BJ (cell line): ENCODE data around the gene SFSWAP. TPM values are rescaled to one million over a fixed set of nuclear protein-coding genes. Genes with fewer than 3 reads are reported as not detected.
"Not testable (repeated sequence)": the region's sequence is repeated elsewhere in the genome, so short reads cannot be mapped to it uniquely, and the experiment has no call there.

Experiments used
- CTCF ChIA-PET: fragments of 350-600 bp; formaldehyde crosslinking; extraction: SDS; loops from one replicate; lab custom pipeline; 2021; ENCODE audit warnings: antibody characterized with exemption, inconsistent platforms; lab: Yijun Ruan, JAX
- POLR2A ChIA-PET: fragments of 300-600 bp; sonication (Branson Sonifier 250); formaldehyde crosslinking; extraction: SDS; loops from one replicate; lab custom pipeline; 2021; ENCODE audit warnings: antibody characterized with exemption; lab: Charles Lee
- DNase-seq: peaks from one replicate; pipeline ENCODE4 v3.0.0-alpha.2; 2011; ENCODE audit warnings: low read depth
- H3K27me3 ChIP-seq: 2 replicates; pipeline ENCODE4 v1.6.0; 2011; ENCODE audit warnings: low read length; ENCODE audit not compliant: control insufficient read depth, insufficient read depth
- H3K36me3 ChIP-seq: 2 replicates; pipeline ENCODE4 v1.5.1; 2011; ENCODE audit warnings: low read length; ENCODE audit not compliant: control insufficient read depth, insufficient read depth
- H3K4me3 ChIP-seq: 2 replicates; pipeline ENCODE4 v1.5.1; 2011; ENCODE audit warnings: low read depth, mild to moderate bottlenecking, control low read depth, low read length
- polyA plus RNA-seq: library from polyadenylated mRNA; depleted of rRNA; stranded (reverse); fragments of >200 nt; gene quantifications from 2 replicates; pipeline ENCODE4 v1.2.3, GENCODE V29; 2011
- TF ChIP-seq, protein P1 (sequence below): IDR thresholded peaks from 2 replicates; pipeline ENCODE4 v1.5.1; 2011; ENCODE audit warnings: low read depth, mild to moderate bottlenecking, control low read depth, inconsistent platforms, low read length, moderate library complexity; ENCODE audit not compliant: insufficient read depth

SFSWAP gene
- polyA plus RNA-seq, 1 experiment, result 11.7 TPM

- no peaks in the 10 kb centered on the region for H3K36me3 ChIP-seq
- DNase-seq, result no peak
- no peak overlapping the region for H3K4me3 ChIP-seq
- H3K27me3 ChIP-seq, result no peaks in the 10 kb centered on the region
- CTCF ChIA-PET, result no interaction called here
- POLR2A ChIA-PET, result no interaction called here
- TF ChIP-seq, protein P1, sequence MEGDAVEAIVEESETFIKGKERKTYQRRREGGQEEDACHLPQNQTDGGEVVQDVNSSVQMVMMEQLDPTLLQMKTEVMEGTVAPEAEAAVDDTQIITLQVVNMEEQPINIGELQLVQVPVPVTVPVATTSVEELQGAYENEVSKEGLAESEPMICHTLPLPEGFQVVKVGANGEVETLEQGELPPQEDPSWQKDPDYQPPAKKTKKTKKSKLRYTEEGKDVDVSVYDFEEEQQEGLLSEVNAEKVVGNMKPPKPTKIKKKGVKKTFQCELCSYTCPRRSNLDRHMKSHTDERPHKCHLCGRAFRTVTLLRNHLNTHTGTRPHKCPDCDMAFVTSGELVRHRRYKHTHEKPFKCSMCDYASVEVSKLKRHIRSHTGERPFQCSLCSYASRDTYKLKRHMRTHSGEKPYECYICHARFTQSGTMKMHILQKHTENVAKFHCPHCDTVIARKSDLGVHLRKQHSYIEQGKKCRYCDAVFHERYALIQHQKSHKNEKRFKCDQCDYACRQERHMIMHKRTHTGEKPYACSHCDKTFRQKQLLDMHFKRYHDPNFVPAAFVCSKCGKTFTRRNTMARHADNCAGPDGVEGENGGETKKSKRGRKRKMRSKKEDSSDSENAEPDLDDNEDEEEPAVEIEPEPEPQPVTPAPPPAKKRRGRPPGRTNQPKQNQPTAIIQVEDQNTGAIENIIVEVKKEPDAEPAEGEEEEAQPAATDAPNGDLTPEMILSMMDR, result no peak
These were observed 35.5 kb upstream of the SFSWAP start for GRCh38 chr12:131675126-131676080.

- TF ChIP-seq, protein P1, result no peak
- DNase-seq, result no peak
- H3K36me3 ChIP-seq, result no peaks in the 10 kb centered on the region
- H3K27me3 ChIP-seq, result no peaks in the 10 kb centered on the region; the same call in 1 of the 2 replicates
- CTCF ChIA-PET, result no interaction called here
- POLR2A ChIA-PET, result no interaction called here
- H3K4me3 ChIP-seq, result no peak overlapping the region
These were observed 34.3 kb upstream of the SFSWAP start for GRCh38 chr12:131676544-131676943.

DNA sequence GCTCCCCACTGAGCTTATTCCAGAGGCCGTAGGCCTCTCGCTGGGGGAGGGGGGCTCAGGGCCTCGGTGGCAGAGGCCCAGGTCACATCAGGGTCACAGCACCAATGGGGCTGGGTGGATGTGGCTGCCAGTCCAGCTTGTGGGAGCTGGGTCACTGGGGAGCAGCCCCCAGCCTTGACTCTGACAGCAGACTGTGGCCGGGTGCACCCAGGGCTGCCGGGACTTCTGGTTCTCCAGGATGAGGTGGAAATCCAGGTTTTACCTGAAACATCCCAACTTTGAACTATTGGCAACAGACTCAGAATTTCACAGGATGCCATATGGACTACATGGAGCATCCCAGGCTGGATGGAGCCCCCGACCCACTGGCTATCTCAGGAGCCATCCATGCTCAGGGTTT, 33.8 kb upstream of the SFSWAP start:
- CTCF ChIA-PET, H3K27me3 ChIP-seq, H3K4me3 ChIP-seq, POLR2A ChIA-PET, DNase-seq, H3K36me3 ChIP-seq: not testable (repeated sequence)

DNA sequence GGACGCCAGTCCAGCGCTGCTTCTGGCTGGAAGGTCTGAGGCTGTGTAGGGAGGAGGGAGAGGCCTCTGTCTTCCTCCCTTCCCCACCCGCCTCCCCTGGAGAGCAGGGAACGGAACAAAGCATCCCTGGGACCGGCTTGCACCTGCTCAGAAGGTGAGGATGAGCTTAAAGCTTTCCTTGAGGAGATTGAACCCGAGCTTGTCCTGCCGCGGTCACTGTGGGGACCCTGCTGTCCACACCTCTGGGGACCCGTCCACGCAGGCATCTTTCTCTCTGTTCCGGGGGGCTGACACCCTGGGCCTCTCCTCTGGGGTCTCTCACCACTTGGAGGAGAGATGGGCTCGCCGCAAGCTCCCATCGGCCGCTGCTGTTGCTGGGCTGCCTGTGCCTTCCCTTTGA, 33.2 kb upstream of the SFSWAP start:
- TF ChIP-seq, protein P1, result no peak
- CTCF ChIA-PET, result interaction anchor here (0.7 kb wide), 1 partner anchor 11 kb away, joined by 3 read pairs; no protein-coding TSS in a partner anchor
- DNase-seq, result no peak
- no peak overlapping the region for H3K4me3 ChIP-seq
- no peaks in the 10 kb centered on the region for H3K36me3 ChIP-seq
- H3K27me3 ChIP-seq, result no peaks in the 10 kb centered on the region; the same call in 1 of the 2 replicates
- POLR2A ChIA-PET, result no interaction called here

DNA sequence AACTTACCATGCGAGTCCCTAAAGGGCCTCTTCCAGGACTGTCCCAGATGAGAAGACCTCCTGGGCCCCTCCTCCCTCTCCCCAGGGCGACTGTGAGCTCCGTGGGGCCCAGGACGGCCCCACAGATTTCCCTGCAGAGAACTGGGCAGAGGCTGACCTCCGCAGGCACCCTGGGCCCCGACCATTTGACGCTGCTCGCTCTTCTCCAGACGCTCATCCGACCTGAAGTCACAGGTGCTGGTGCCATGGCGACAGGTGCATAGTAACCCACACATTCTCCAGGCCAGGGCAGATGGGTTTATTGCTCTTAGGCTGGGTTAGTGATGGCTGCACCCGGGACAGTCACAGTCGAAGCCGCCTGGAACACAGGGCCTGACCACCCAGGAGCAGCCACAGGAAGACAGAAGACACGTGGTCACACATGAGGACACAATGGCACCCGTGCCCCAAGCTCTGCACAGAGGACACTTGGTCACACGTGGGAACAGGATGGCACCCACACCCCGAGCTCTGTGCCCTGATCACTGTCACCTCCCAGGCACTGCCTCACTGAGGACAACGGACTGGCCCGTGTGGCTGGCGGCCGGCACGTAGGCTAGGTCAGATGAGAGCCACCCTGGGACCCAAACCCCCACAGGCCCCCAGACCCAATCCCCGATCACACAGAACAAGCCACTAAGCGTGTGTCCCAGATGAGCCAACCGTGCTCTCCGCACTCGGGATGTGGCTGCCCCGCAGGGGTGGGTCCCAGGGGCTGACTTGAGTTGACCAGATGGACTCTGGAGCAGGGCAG, 32.3 kb upstream of the SFSWAP start:
- H3K36me3 ChIP-seq, H3K4me3 ChIP-seq, DNase-seq, H3K27me3 ChIP-seq, POLR2A ChIA-PET: not testable (repeated sequence)
- CTCF ChIA-PET, result interaction anchor here (0.7 kb wide), 1 partner anchor 12 kb away, joined by 3 read pairs; no protein-coding TSS in a partner anchor

- H3K27me3 ChIP-seq, CTCF ChIA-PET, H3K4me3 ChIP-seq, POLR2A ChIA-PET, DNase-seq, H3K36me3 ChIP-seq: not testable (repeated sequence)
These were observed 31.7 kb upstream of the SFSWAP start for GRCh38 chr12:131679186-131679585.

DNA sequence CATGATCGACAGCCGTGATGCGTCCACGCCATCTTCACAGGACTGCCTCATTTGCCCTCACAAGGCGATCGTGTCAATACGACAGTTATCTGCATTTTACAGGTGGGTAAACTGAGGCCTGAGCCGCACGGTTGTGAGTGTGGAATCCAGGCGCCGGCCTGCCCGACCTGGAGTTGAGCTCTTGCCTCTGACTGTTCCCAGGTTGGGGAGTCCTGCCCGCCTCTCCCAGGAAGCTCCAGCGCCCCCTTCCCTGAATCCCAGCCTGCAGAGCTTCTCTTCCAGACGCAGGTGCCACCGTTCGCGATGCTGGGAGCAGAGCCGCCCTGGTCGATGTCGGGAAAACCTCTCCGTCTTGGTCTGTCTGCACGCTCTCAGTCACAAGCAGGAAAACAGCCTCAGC, 31.1 kb upstream of the SFSWAP start:
- POLR2A ChIA-PET, CTCF ChIA-PET, DNase-seq, H3K4me3 ChIP-seq, H3K27me3 ChIP-seq, H3K36me3 ChIP-seq: not testable (repeated sequence)

- CTCF ChIA-PET, POLR2A ChIA-PET, H3K36me3 ChIP-seq, DNase-seq, H3K4me3 ChIP-seq, H3K27me3 ChIP-seq: not testable (repeated sequence)
These were observed 30.3 kb upstream of the SFSWAP start for GRCh38 chr12:131680392-131681256.
